ENCODE measurements around the gene PSME1. TPM values are rescaled to one million over a fixed set of nuclear protein-coding genes. Genes with fewer than 3 reads are reported as not detected.

PSME1 gene
- total RNA-seq, 2 donors from 2014 or later, result 61.2 to 84.5 TPM

DNA sequence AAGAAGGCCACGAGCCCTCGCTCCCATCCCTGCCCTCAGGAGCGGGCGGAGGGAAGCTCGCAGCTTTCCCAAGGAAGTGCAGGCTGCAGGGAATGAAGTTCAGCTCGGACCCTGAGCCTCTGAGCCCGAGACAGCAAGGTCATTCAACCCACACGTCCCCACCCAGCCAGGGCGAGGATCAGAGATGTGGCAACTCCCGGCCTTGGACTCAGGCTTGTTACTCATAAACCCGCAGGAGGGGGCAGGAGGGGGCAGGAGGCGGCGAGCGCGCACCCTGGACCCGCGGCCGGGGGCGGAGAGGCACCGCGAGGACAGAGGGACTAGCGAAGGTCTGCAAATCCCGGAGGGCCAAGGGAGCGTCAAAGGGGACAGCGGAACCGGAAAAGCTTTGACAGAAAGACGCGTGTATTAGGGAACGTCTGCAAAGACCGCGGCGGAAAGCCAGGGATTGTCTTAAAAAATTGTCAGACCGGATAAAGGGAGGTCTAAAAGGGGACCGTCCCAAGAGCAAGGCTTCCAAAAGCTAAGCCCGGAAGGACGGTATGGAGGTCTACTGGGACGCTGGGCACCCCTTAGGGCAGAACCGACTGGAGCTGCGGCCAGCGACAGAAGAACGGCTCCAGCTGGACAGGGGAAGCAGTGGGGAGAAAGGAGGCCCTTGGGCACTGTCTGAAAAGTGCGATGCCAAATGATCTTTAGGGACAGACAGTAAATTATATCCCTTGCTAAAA lies 22.0 kb upstream of the PSME1 start:
- Histone ChIP-seq H3K27me3 (replicated peaks; ENCODE audit: insufficient read depth) (no peaks in the 10 kb centered on the region), H3K4me3 (peak overlapping the region; percentile 92), H3K36me3 (peaks cover 1% of the 10 kb centered on the region), H3K9me3 (no peaks in the 10 kb centered on the region), H3K27ac (peak overlapping the region; percentile 97 to 98), H3K4me1 (ENCODE audit: control insufficient read depth in 1 of 2, low read depth in 2 of 2) (peaks cover 7 to 18% of the 10 kb centered on the region in 2 donors)
- TF ChIP-seq, protein P1, sequence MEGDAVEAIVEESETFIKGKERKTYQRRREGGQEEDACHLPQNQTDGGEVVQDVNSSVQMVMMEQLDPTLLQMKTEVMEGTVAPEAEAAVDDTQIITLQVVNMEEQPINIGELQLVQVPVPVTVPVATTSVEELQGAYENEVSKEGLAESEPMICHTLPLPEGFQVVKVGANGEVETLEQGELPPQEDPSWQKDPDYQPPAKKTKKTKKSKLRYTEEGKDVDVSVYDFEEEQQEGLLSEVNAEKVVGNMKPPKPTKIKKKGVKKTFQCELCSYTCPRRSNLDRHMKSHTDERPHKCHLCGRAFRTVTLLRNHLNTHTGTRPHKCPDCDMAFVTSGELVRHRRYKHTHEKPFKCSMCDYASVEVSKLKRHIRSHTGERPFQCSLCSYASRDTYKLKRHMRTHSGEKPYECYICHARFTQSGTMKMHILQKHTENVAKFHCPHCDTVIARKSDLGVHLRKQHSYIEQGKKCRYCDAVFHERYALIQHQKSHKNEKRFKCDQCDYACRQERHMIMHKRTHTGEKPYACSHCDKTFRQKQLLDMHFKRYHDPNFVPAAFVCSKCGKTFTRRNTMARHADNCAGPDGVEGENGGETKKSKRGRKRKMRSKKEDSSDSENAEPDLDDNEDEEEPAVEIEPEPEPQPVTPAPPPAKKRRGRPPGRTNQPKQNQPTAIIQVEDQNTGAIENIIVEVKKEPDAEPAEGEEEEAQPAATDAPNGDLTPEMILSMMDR (IDR thresholded peaks at IDR 0.05), result no peak
- ATAC-seq (ENCODE audit: insufficient number of reproducible peaks, low FRiP score, low read depth) (peak; percentile 34), DNase-seq (ENCODE audit: low spot score) (peak; percentile 82)

DNA sequence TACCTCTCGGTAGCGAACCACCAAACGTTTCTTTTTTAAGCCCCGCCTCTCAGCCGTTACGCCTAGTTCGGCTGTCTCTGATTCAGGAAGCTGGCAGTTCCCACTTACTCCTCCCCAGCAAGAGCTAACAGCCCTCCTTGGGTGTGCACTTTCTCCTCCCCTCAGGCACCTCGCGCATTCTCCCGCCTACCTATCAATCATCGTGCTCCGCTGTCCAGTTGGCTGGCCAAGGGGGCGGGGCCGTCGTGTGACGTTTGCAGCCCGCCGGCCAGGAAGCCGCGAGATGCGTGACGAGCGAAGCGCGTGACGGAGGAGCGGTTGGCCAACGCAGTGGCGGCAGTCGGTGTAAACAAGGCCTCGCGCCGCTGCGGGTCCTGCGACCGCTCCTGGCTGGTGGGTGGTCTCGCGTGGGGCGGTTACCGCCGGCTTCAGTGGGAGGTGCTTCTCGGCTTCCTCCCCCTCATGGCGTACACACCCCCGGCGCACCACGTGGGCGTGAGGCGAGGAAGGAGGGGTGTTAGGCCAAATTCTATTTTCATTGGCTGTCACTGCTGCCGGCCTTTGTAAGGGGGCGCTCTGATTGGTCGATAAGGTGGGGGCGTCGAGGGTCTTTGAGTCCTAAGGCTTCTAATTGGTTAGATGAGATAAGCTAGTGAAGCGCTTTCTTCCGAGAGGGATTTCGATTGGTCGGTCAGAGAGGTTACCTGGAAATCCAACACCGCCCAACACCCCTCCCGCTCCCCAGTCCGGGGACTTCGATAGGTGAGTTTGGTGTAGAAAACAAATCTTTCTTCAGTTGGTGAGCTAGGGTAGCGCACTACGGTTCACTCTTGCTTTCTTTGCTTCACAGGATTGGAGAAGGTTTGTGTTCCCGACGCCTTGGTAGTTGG lies 21.2 kb upstream of the PSME1 start, which contains the start of the genes DCAF11 and NRL:
TSS of gene DCAF11 (plus strand) at position 246 of the 890 bp plus-strand sequence. CDS start 818 bp downstream, outside the sequence.
TSS of gene NRL (minus strand) at position 418 of the 890 bp plus-strand sequence. CDS start 32,101 bp downstream, outside the sequence.
- peaks cover 10% of the 10 kb centered on the region for H3K36me3 ChIP-seq
- TF ChIP-seq, protein P1 (IDR thresholded peaks at IDR 0.05), result no peak
- H3K27me3 ChIP-seq (replicated peaks; ENCODE audit: insufficient read depth), result no peaks in the 10 kb centered on the region
- no peaks in the 10 kb centered on the region for H3K9me3 ChIP-seq
- ATAC-seq (ENCODE audit: insufficient number of reproducible peaks, low FRiP score, low read depth) (peak; percentile 97), DNase-seq (ENCODE audit: low spot score) (peak; percentile 97)
- peak within 1 kb of the TSS; percentile 92 for H3K4me3 ChIP-seq
- H3K27ac ChIP-seq, result peak within 1 kb of the TSS; percentile 98
- H3K4me1 ChIP-seq (ENCODE audit: control insufficient read depth in 1 of 2, low read depth in 2 of 2), result peaks cover 7 to 18% of the 10 kb centered on the region in 2 donors

DNA sequence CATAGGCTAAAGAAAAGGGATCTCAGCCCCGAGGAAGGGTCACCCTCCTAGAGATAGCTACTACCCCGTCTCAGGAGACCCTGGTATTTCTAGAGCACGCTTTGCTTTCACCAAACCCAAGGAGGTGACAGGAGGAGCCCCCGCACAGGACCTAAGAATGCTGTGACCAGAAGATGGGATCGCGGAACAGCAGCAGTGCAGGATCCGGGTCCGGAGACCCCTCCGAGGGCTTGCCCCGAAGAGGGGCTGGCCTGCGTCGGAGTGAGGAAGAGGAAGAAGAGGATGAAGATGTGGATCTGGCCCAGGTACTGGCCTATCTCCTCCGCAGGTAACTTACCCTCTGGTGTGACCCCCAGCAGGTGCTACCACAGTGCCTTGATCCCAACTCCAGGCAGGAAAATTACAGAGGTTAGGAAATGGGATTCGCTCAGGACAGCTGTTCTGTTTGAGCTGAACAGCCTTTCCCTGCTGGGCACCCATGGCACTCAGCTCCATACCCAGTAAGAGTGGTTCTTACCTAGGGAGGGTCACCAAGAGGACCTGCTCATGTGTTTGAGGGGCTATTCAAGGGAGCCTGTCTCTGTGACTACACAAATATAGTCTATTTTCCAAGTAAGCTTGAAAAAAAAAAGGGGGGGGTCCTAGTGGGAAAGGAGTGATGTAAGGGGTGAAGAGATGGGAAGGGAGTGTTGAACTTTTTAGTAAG lies 20.4 kb upstream of the PSME1 start:
- Histone ChIP-seq H3K36me3 (peaks cover 13% of the 10 kb centered on the region), H3K9me3 (no peaks in the 10 kb centered on the region), H3K4me3 (peak overlapping the region; percentile 92), H3K27me3 (replicated peaks; ENCODE audit: insufficient read depth) (no peaks in the 10 kb centered on the region), H3K27ac (peak overlapping the region; percentile 98), H3K4me1 (ENCODE audit: control insufficient read depth in 1 of 2, low read depth in 2 of 2) (peaks cover 7 to 18% of the 10 kb centered on the region in 2 donors)
- ATAC-seq (ENCODE audit: insufficient number of reproducible peaks, low FRiP score, low read depth) (no peak), DNase-seq (ENCODE audit: low spot score) (no peak)
- TF ChIP-seq, protein P1 (IDR thresholded peaks at IDR 0.05), result no peak

DNA sequence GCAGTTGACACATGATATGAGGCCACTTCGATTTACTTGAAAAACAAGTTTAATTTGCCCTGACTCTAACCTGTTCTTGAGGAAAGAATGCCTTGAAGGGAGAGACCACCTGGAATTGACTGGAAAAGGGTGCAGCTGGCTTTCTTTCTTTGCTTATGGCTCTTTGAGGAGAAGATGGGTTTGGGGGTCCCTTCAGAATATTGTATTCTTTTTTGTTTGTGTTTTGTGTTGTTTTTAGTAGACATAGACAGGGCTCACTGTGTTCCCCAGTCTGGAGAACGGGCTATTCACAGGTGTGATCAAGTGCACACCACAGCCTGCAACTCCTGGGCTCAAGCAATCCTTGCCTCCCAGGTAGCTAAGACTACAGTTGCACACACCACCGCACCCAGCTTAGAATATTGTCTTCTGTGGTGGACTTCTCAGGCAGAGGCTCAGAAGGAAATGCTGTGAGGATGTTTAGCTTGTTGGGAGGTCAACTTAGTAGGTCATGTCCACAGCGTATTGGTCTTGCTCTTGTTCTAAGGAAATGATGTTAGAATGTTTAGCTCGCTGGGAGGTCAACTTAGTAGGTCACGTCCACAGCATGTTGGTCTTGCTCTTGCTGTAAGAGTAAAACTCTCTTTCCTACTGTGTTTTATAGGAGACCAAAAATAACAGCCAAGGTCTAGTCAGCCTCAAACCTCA lies 19.7 kb upstream of the PSME1 start:
- Histone ChIP-seq H3K27ac (no peak overlapping the region), H3K9me3 (no peaks in the 10 kb centered on the region), H3K27me3 (replicated peaks; ENCODE audit: insufficient read depth) (no peaks in the 10 kb centered on the region), H3K36me3 (peaks cover 19% of the 10 kb centered on the region), H3K4me3 (peak overlapping the region; percentile 92), H3K4me1 (ENCODE audit: control insufficient read depth in 1 of 2, low read depth in 2 of 2) (peaks cover 7 to 18% of the 10 kb centered on the region in 2 donors)
- DNase-seq (ENCODE audit: low spot score), result no peak
- no peak for ATAC-seq (ENCODE audit: insufficient number of reproducible peaks, low FRiP score, low read depth)
- TF ChIP-seq, protein P1 (IDR thresholded peaks at IDR 0.05), result no peak
